SU-DHL-6 (cell line): ENCODE results near the gene MCUR1.
"Not testable (repeated sequence)": the region's sequence is repeated elsewhere in the genome, so short reads cannot be mapped to it uniquely, and the experiment has no call there.

Source experiments
- H2AFZ ChIP-seq: fragments of 200-600 bp; sonication (generic); 2 replicates; pipeline ENCODE4 v1.6.1; 2014; ENCODE audit warnings: low read depth, mild to moderate bottlenecking, moderate library complexity, mixed read lengths, antibody characterized with exemption, low read length; ENCODE audit not compliant: severe bottlenecking
- H3F3A ChIP-seq: fragments of 200-600 bp; shearing (Covaris generic); 2 replicates; pipeline ENCODE4 v1.6.0; 2016; ENCODE audit warnings: antibody characterized with exemption, mild to moderate bottlenecking; ENCODE audit not compliant: insufficient read depth
- H3K27ac ChIP-seq: fragments of 200-600 bp; sonication (generic); 2 replicates; pipeline ENCODE4 v1.5.1; 2016; ENCODE audit warnings: low read depth, mild to moderate bottlenecking, low read length, moderate library complexity, mixed read lengths
- H3K27me3 ChIP-seq: fragments of 200-600 bp; sonication (generic), shearing (Covaris generic); 2 replicates; pipeline ENCODE4 v1.6.0; 2014; ENCODE audit warnings: mild to moderate bottlenecking, low read length
- H3K36me3 ChIP-seq: fragments of 200-600 bp; sonication (generic); 2 replicates; pipeline ENCODE4 v1.6.1; 2014; ENCODE audit warnings: mild to moderate bottlenecking, low read length, mixed read lengths
- H3K4me2 ChIP-seq: fragments of 300-600, 200-600 bp; shearing (Covaris generic), sonication (generic); 2 replicates; pipeline ENCODE4 v1.6.0; 2014; ENCODE audit warnings: low read length, low read depth, mild to moderate bottlenecking; ENCODE audit not compliant: poor library complexity, severe bottlenecking
- H3K4me3 ChIP-seq: fragments of 200-600 bp; sonication (generic); 2 replicates; pipeline ENCODE4 v1.5.1; 2014; ENCODE audit warnings: antibody characterized with exemption, low read length, mild to moderate bottlenecking, mixed read lengths; ENCODE audit not compliant: insufficient read depth, poor library complexity, severe bottlenecking
- H3K79me2 ChIP-seq: fragments of 200-600 bp; sonication (generic); 2 replicates; pipeline ENCODE4 v1.6.1; 2014; ENCODE audit warnings: mild to moderate bottlenecking, low read length, moderate library complexity; ENCODE audit not compliant: insufficient read depth
- H3K9ac ChIP-seq: fragments of 200-600 bp; sonication (generic); 2 replicates; pipeline ENCODE4 v1.7.0; 2014; ENCODE audit warnings: mild to moderate bottlenecking, low read length
- H3K9me2 ChIP-seq: fragments of 200-600 bp; sonication (generic); replicated peaks from 2 replicates; pipeline ENCODE4 v1.6.1; 2014; ENCODE audit warnings: low read length; ENCODE audit not compliant: insufficient read depth
- H3K9me3 ChIP-seq: fragments of 200-600 bp; sonication (generic); 2 replicates; pipeline ENCODE4 v1.6.1; 2014; ENCODE audit warnings: low read length, mixed read lengths; ENCODE audit not compliant: insufficient read depth
- H4K20me1 ChIP-seq: fragments of 200-600 bp; sonication (generic); 2 replicates; pipeline ENCODE4 v1.6.1; 2014; ENCODE audit warnings: low read depth, mild to moderate bottlenecking, antibody characterized with exemption, low read length, moderate library complexity, mixed read lengths
- CTCF ChIP-seq: fragments of 200-600 bp; sonication (generic); IDR thresholded peaks from one replicate; pipeline ENCODE4 v1.5.1; 2017; ENCODE audit warnings: antibody characterized with exemption, mild to moderate bottlenecking, low read length, moderate library complexity; ENCODE audit not compliant: insufficient read depth, poor library complexity, severe bottlenecking
- EZH2phosphoT487 ChIP-seq: fragments of 200-600 bp; sonication (generic), shearing (Covaris generic); conservative IDR thresholded peaks from 2 replicates; pipeline ENCODE4 v1.6.1; 2018; ENCODE audit warnings: mild to moderate bottlenecking, antibody characterized with exemption, low read length, moderate library complexity, mixed read lengths

MCUR1 gene

GRCh38 chr6:13789746-13790145, 24.6 kb downstream of the MCUR1 start:
- Histone ChIP-seq H3K4me2 (no peak overlapping the region), H3K9me2 (no peaks in the 10 kb centered on the region), H3F3A (no peaks in the 10 kb centered on the region), H3K27me3 (no peaks in the 10 kb centered on the region), H3K9me3 (no peaks in the 10 kb centered on the region), H3K4me3 (no peak overlapping the region), H2AFZ (no peak overlapping the region), H3K36me3 (peaks cover 28% of the 10 kb centered on the region), H4K20me1 (no peaks in the 10 kb centered on the region), H3K27ac (no peak overlapping the region), H3K9ac (no peak overlapping the region), H3K79me2 (no peaks in the 10 kb centered on the region)
- TF ChIP-seq CTCF: no peak
- no peak for TF ChIP-seq EZH2phosphoT487

GRCh38 chr6:13788820-13789219, 25.5 kb downstream of the MCUR1 start:
- H4K20me1 ChIP-seq: no peaks in the 10 kb centered on the region
- no peak overlapping the region for H3K4me3 ChIP-seq
- no peaks in the 10 kb centered on the region for H3F3A ChIP-seq
- H3K9ac ChIP-seq: no peak overlapping the region
- no peaks in the 10 kb centered on the region for H3K9me2 ChIP-seq
- no peak overlapping the region for H3K27ac ChIP-seq
- TF ChIP-seq EZH2phosphoT487 (no peak), CTCF (no peak)
- H2AFZ ChIP-seq: no peak overlapping the region
- no peaks in the 10 kb centered on the region for H3K27me3 ChIP-seq
- H3K79me2 ChIP-seq: no peaks in the 10 kb centered on the region
- H3K4me2 ChIP-seq: no peak overlapping the region
- no peaks in the 10 kb centered on the region for H3K9me3 ChIP-seq
- H3K36me3 ChIP-seq: peaks cover 27% of the 10 kb centered on the region

- no peak overlapping the region for H3K4me2 ChIP-seq
- no peak overlapping the region for H3K4me3 ChIP-seq
- H3K27ac ChIP-seq: no peak overlapping the region
- no peaks in the 10 kb centered on the region for H3K27me3 ChIP-seq
- no peaks in the 10 kb centered on the region for H3K9me2 ChIP-seq
- H3K9ac ChIP-seq: no peak overlapping the region
- H3K9me3 ChIP-seq: no peaks in the 10 kb centered on the region
- peaks cover 14% of the 10 kb centered on the region; the same call in 1 of the 2 replicates for H3K36me3 ChIP-seq
- TF ChIP-seq CTCF (no peak), EZH2phosphoT487 (no peak)
- H3F3A ChIP-seq: no peaks in the 10 kb centered on the region
- no peaks in the 10 kb centered on the region for H4K20me1 ChIP-seq
- no peaks in the 10 kb centered on the region for H3K79me2 ChIP-seq
- H2AFZ ChIP-seq: no peak overlapping the region
These were observed 27.2 kb downstream of the MCUR1 start for GRCh38 chr6:13787137-13787536.

GRCh38 chr6:13780162-13780561, 34.2 kb downstream of the MCUR1 start:
- not testable (repeated sequence) for H3F3A ChIP-seq, H4K20me1 ChIP-seq, H3K27ac ChIP-seq, H3K4me3 ChIP-seq, H3K27me3 ChIP-seq, H3K9me2 ChIP-seq, H3K4me2 ChIP-seq, H3K9me3 ChIP-seq, H3K9ac ChIP-seq, H2AFZ ChIP-seq, H3K79me2 ChIP-seq, H3K36me3 ChIP-seq
